HL-60 (cell line): Measurements from ENCODE around the gene LCA5L.

Experiments used
- GABPA ChIP-seq: IDR thresholded peaks from 2 replicates; pipeline ENCODE4 v1.6.1; 2012; ENCODE audit warnings: low read depth
- POLR2AphosphoS5 ChIP-seq: IDR thresholded peaks from 2 replicates; pipeline ENCODE4 v1.6.1; 2012; ENCODE audit warnings: low read depth
- SPI1 ChIP-seq: IDR thresholded peaks from 2 replicates; pipeline ENCODE4 v1.6.1; 2012; ENCODE audit warnings: low read depth, mild to moderate bottlenecking, borderline replicate concordance
- TF ChIP-seq, protein P1 (sequence below): IDR thresholded peaks from one replicate; pipeline ENCODE4 v1.5.1; 2011; ENCODE audit warnings: low read length, control low read depth, inconsistent platforms; ENCODE audit not compliant: insufficient read depth
- TF ChIP-seq, protein P2 (sequence below): IDR thresholded peaks from 2 replicates; pipeline ENCODE4 v1.6.1; 2012; ENCODE audit warnings: low read depth; ENCODE audit not compliant: insufficient replicate concordance

DNA sequence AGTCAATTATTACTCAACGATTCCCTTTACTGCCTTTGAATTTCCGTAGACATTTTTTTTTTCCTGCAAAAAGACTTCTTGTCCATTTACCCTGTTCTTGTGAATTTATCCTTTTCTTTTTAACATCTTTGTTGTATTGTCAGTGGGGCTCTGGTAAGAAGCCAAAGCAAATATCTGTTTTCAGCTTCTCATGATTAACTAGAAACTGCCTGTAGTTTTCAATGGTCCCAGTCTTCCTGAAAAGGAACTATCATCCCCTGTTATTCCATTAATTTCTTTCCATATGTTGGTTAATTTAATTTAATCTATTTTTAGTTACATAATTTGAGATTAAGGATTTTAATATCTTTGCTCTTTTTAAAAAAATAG lies 34.2 kb upstream of the LCA5L start:
- TF ChIP-seq, protein P1, sequence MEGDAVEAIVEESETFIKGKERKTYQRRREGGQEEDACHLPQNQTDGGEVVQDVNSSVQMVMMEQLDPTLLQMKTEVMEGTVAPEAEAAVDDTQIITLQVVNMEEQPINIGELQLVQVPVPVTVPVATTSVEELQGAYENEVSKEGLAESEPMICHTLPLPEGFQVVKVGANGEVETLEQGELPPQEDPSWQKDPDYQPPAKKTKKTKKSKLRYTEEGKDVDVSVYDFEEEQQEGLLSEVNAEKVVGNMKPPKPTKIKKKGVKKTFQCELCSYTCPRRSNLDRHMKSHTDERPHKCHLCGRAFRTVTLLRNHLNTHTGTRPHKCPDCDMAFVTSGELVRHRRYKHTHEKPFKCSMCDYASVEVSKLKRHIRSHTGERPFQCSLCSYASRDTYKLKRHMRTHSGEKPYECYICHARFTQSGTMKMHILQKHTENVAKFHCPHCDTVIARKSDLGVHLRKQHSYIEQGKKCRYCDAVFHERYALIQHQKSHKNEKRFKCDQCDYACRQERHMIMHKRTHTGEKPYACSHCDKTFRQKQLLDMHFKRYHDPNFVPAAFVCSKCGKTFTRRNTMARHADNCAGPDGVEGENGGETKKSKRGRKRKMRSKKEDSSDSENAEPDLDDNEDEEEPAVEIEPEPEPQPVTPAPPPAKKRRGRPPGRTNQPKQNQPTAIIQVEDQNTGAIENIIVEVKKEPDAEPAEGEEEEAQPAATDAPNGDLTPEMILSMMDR, result no peak
- TF ChIP-seq, protein P2, sequence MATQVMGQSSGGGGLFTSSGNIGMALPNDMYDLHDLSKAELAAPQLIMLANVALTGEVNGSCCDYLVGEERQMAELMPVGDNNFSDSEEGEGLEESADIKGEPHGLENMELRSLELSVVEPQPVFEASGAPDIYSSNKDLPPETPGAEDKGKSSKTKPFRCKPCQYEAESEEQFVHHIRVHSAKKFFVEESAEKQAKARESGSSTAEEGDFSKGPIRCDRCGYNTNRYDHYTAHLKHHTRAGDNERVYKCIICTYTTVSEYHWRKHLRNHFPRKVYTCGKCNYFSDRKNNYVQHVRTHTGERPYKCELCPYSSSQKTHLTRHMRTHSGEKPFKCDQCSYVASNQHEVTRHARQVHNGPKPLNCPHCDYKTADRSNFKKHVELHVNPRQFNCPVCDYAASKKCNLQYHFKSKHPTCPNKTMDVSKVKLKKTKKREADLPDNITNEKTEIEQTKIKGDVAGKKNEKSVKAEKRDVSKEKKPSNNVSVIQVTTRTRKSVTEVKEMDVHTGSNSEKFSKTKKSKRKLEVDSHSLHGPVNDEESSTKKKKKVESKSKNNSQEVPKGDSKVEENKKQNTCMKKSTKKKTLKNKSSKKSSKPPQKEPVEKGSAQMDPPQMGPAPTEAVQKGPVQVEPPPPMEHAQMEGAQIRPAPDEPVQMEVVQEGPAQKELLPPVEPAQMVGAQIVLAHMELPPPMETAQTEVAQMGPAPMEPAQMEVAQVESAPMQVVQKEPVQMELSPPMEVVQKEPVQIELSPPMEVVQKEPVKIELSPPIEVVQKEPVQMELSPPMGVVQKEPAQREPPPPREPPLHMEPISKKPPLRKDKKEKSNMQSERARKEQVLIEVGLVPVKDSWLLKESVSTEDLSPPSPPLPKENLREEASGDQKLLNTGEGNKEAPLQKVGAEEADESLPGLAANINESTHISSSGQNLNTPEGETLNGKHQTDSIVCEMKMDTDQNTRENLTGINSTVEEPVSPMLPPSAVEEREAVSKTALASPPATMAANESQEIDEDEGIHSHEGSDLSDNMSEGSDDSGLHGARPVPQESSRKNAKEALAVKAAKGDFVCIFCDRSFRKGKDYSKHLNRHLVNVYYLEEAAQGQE, result no peak
- no peak for TF ChIP-seq POLR2AphosphoS5
- TF ChIP-seq GABPA, result no peak
- no peak for TF ChIP-seq SPI1
